ENCODE results near the gene MTERF2.
A peak's percentile ranks its signal among the peaks of the same experiment; 100 is the strongest.

Gene MTERF2

DNA sequence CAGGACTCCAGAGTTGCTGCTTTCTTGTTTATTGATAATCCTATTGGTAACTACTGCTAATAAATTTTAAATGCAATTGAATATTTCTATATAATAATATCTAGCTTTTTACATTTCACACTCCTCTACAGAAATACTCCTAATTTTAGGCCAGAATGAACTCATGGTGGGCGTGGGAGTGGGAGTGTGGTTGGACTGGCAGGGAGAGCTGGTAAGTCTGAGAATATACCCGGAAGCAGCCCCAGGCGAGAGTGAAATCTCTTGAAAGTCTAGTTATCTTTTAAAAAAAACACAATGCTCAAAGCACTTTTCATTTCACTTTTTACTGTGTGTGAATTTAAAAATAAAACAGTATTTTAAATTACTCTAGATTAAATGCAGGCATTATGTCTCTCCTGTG, 26.5 kb downstream of the MTERF2 start:
- Histone ChIP-seq H3K27me3 (ENCODE audit: insufficient read depth, poor library complexity, severe bottlenecking) (peaks cover 32% of the 10 kb centered on the region), H3K4me3 (replicated peaks; ENCODE audit: insufficient read depth, low read length) (no peak overlapping the region), H3K27ac (replicated peaks) (no peak overlapping the region)
- no peak for DNase-seq (ENCODE audit: low read depth in 1 of 2, low spot score in 1 of 2)
- TF ChIP-seq POLR2AphosphoS5 (IDR thresholded peaks at IDR 0.05; ENCODE audit: low read depth) (no peak), GABPA (IDR thresholded peaks at IDR 0.05; ENCODE audit: low read depth) (no peak), SPI1 (IDR thresholded peaks at IDR 0.05; ENCODE audit: borderline replicate concordance, low read depth) (no peak)
- TF ChIP-seq, protein P1, sequence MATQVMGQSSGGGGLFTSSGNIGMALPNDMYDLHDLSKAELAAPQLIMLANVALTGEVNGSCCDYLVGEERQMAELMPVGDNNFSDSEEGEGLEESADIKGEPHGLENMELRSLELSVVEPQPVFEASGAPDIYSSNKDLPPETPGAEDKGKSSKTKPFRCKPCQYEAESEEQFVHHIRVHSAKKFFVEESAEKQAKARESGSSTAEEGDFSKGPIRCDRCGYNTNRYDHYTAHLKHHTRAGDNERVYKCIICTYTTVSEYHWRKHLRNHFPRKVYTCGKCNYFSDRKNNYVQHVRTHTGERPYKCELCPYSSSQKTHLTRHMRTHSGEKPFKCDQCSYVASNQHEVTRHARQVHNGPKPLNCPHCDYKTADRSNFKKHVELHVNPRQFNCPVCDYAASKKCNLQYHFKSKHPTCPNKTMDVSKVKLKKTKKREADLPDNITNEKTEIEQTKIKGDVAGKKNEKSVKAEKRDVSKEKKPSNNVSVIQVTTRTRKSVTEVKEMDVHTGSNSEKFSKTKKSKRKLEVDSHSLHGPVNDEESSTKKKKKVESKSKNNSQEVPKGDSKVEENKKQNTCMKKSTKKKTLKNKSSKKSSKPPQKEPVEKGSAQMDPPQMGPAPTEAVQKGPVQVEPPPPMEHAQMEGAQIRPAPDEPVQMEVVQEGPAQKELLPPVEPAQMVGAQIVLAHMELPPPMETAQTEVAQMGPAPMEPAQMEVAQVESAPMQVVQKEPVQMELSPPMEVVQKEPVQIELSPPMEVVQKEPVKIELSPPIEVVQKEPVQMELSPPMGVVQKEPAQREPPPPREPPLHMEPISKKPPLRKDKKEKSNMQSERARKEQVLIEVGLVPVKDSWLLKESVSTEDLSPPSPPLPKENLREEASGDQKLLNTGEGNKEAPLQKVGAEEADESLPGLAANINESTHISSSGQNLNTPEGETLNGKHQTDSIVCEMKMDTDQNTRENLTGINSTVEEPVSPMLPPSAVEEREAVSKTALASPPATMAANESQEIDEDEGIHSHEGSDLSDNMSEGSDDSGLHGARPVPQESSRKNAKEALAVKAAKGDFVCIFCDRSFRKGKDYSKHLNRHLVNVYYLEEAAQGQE (IDR thresholded peaks at IDR 0.05; ENCODE audit: insufficient replicate concordance, low read depth), result no peak
- TF ChIP-seq, protein P2, sequence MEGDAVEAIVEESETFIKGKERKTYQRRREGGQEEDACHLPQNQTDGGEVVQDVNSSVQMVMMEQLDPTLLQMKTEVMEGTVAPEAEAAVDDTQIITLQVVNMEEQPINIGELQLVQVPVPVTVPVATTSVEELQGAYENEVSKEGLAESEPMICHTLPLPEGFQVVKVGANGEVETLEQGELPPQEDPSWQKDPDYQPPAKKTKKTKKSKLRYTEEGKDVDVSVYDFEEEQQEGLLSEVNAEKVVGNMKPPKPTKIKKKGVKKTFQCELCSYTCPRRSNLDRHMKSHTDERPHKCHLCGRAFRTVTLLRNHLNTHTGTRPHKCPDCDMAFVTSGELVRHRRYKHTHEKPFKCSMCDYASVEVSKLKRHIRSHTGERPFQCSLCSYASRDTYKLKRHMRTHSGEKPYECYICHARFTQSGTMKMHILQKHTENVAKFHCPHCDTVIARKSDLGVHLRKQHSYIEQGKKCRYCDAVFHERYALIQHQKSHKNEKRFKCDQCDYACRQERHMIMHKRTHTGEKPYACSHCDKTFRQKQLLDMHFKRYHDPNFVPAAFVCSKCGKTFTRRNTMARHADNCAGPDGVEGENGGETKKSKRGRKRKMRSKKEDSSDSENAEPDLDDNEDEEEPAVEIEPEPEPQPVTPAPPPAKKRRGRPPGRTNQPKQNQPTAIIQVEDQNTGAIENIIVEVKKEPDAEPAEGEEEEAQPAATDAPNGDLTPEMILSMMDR (IDR thresholded peaks at IDR 0.05; ENCODE audit: insufficient read depth, low read length), result no peak

DNA sequence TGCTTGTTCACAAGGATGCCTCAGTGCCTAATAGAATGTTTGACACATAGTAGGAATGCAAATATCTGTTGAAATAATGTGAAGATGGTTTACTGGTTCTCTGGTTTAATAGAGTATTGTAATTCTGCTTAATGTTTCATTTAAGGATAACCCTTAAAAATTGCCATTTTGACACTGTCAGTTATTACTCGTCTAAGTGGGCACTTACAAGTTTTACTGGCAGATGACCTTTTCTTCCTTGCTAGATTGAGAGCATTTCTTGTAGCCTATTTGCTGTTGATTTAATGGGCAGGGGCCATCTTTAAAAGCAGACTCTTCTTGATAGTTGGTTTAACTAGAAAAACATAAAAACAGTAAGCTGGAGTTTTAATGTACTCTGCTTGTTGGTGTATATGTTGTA, 29.4 kb downstream of the MTERF2 start:
- H3K27me3 ChIP-seq (ENCODE audit: insufficient read depth, poor library complexity, severe bottlenecking), result peaks cover 36% of the 10 kb centered on the region
- TF ChIP-seq SPI1 (IDR thresholded peaks at IDR 0.05; ENCODE audit: borderline replicate concordance, low read depth), result no peak
- TF ChIP-seq, protein P1 (IDR thresholded peaks at IDR 0.05; ENCODE audit: insufficient replicate concordance, low read depth), result no peak
- no peak for TF ChIP-seq POLR2AphosphoS5 (IDR thresholded peaks at IDR 0.05; ENCODE audit: low read depth)
- TF ChIP-seq GABPA (IDR thresholded peaks at IDR 0.05; ENCODE audit: low read depth), result no peak
- TF ChIP-seq, protein P2 (IDR thresholded peaks at IDR 0.05; ENCODE audit: insufficient read depth, low read length), result no peak
- no peak overlapping the region for H3K4me3 ChIP-seq (replicated peaks; ENCODE audit: insufficient read depth, low read length)
- no peak for DNase-seq (ENCODE audit: low read depth in 1 of 2, low spot score in 1 of 2)
- no peak overlapping the region for H3K27ac ChIP-seq (replicated peaks)

DNA sequence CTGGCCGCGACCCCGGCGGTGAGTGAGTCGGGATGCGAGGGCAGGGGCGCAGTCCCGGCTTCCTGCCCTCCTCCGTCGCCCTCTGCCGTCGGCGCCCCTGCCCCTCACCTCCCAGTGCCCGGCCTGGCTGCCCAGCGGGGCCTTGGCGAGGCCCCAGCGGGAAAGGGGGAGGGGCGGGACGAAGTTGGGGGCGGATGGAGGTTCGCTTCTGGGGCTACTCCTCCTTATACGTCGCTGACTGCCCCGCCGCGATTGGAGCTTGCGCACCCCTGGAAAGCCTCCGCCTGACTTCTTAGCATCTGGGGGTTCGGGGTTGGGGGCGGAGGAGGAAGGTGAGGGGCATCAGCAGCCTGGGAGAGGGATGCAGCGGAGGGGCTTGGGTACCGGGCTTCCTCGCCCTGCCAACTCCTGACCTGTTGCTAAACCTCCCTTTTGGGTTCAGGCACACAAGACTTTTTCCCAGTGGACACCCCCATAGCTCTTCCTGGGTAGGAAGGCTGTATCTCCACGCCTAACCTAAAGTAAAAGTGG, 30.8 kb downstream of the MTERF2 start:
- peaks cover 36% of the 10 kb centered on the region for H3K27me3 ChIP-seq (ENCODE audit: insufficient read depth, poor library complexity, severe bottlenecking)
- TF ChIP-seq, protein P2 (IDR thresholded peaks at IDR 0.05; ENCODE audit: insufficient read depth, low read length), result no peak
- no peak for TF ChIP-seq POLR2AphosphoS5 (IDR thresholded peaks at IDR 0.05; ENCODE audit: low read depth)
- no peak for TF ChIP-seq GABPA (IDR thresholded peaks at IDR 0.05; ENCODE audit: low read depth)
- peak overlapping the region; percentile 46 for H3K4me3 ChIP-seq (replicated peaks; ENCODE audit: insufficient read depth, low read length)
- no peak overlapping the region for H3K27ac ChIP-seq (replicated peaks)
- DNase-seq (ENCODE audit: low read depth in 1 of 2, low spot score in 1 of 2), result no peak
